HPDE6-E6E7 (cell line): ENCODE measurements around the gene FAM20A.

Source experiments
- DNase-seq: peaks from one replicate; pipeline ENCODE4 v3.0.0; 2011; ENCODE audit warnings: missing footprints; ENCODE audit errors: extremely low spot score

FAM20A gene

DNA sequence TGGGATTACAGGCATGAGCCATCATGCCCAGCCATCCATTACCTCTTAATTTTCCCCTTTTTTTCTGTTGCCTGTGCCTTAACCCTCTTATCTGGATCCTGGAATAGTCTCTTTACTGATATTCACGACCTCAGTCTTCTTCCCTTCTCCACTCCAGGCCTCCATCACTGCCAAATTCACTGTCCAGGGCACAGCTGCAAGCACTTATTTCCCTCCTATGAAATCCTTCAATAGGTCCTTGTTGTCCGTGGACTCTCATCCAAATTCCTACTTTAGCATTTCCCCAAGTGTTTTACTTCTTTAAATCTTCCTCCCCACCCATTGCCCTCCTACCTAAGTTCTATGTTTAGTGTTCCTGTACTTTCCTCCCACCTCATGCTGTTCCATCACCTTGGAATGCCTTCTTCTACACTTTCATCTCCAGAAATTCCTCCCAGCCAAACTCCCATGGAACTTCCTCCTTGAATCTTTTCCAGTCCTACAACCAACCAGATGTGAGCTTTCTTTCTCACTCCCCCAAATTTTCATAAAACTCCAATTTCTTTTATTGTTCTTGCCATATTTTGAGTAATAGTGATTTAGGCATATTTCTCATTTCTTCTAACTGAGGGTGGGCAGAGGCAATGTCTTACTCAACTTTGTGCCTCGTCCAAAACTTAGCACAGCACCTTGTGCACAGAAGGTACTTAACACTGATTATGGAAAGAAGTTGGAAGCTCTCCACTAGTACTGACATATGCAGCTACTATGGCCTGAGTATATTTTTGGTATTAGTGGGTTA, 35.3 kb downstream of the FAM20A start:
- no peak for DNase-seq

DNA sequence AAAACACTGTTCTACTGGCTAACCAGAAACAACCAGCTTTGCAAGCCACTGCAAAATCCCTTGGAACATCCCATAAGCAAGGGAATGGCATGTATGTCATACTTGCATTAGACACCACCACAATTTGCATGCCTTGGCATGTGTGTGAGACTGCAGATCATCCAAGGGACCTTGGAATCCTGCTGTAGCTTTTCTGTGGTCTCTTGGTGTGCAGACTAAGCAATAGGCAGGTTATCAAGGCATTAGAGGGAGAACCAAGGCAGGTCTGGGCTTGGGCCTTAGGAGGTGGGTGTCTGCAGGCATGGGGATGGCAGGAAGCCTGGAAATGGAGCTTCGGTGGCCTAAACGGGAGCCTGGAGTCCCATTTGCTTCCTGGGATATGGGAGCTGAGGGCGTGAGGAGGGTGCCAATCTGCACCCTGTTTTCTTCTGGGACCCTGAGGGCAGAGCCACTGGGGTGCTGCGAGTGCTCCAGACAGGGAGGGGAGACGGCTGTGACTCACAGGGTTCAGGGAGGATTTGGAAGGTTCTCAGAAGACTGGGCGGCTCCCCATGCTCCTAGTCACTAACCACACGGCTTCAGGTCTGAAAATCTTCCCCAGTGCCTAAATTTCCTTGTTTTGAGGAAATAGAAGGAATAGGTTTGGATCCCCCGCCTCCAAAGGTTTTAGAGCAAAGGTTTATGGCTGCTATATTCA, 36.6 kb downstream of the FAM20A start:
- DNase-seq: peak; percentile 32

DNA sequence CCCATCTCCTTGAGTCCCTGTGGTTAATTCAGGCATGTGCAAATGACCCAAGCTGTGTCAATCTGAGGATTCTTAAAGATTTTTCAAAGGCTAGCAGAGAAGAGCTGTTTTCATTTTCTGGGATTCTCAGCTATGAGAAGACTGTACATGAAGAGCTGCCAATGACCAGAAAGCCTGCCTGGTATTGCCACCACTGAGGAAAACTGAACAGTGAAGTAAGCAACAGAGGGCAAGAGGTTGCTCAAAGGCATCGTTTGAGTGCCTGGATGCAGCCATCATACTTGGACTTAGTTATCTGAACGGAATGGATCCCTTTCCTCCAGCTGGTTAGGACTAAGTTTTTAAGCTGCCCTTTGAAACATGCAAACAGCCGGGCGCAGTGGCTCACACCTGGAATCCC, 38.4 kb downstream of the FAM20A start:
- DNase-seq: no peak

DNA sequence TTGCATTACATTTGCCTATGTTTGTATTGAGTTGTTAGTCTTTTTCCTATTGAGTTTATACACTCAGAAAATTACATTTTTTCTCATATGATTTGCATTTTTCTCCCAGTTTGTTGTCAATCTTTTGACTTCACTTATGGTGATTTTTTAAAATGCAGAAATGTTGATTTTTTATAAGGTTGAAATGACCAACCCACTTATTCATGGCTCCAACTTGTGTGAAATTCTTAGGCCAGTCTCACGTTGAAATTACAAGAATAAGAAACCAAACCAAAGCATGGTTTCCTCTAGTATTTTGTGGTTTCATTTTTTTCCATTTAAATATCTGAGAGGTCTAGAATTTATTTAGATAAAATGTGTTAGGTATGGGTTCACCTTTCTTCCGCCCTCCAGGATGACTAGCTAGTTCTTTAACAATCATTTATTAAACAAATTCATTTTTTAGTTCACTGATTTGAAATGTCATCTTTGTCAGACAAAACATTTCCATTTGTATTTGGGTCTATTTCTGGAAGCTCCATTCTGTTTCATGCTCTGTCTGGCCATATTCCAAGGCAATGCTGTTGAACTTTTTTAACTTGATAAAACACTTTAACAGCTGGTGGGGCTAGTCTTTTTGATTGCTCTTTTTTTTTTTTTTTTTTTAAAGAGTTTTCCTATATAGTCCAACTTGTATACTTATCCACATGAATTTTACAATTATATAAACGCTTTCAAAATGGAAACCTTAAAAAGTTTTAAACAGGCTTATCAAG, 40.0 kb downstream of the FAM20A start:
- no peak for DNase-seq

DNA sequence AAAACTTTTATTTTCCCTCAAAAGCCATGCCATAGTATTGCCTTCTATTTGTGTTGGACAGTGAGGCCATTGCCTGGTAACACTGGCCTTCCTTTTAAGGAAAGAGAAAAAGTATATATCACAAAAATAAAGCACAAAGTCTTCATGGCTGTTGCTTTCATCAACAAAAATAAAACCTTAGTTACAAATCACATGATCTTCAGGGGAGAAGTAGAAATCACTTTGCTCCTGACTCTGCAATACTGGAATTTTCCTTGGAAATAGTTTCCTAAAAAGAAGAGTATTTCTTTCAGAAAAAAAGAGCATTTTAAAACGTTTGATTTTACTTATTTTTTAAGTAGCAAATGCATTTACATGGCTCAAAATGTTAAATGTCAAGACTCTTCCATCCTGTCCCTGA, 41.9 kb downstream of the FAM20A start:
- DNase-seq: no peak

DNA sequence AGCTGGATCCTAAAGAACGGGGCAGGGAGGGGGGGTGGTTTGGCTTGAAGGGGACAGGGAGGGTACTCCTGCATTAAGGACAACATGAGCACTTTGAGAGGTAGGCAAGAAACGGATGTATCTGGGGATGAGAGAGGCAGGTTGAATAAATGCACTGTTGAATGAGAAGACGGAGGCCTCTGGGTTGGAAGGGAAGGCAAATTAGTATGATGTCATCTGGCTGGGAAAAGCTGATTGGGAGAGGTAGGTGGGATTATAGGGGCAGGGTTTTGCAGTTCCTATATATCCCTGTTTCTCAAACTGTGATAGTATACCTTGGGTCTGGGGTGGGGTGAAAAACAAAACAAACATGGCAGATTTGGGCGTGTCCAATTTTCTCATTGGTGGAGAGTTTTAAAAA, 44.6 kb downstream of the FAM20A start:
- no peak for DNase-seq

DNA sequence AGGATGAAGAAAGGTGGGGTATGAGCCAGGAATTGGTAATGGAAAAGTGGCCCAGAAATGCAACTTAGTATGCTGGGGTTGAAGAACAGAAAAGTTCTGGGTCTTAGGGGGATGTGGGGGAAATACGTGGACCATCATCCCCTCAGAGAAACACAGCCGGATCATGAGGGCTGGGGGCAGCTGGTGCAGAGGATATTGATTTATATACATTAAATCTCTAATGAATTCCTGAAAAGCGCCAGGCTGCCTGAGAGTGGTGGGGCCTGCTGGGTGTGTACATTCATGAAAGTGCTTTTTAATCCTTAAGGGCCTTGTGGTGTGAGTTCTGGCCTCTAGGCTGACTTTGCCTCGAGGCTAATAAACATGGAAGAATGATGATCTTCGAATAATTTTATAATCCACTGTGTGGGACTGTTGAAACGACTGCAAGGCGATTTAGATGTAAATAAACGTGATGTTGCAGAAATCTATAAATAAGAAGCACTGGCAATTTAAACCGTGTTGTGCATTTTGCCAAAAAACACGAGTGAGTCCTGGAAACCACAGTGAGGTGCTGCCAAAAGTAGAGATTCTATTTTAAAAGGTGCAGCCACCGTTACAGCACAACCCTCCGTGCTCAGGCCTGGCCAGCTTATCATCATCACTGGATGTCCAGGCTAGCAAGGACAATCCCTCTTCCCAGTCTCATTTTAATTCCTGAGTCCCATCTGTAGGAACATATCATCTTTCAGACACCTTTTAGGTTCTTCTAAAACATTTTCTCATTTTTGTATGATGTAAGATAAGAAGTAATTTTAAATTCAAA, 56.9 kb downstream of the FAM20A start:
- no peak for DNase-seq

DNA sequence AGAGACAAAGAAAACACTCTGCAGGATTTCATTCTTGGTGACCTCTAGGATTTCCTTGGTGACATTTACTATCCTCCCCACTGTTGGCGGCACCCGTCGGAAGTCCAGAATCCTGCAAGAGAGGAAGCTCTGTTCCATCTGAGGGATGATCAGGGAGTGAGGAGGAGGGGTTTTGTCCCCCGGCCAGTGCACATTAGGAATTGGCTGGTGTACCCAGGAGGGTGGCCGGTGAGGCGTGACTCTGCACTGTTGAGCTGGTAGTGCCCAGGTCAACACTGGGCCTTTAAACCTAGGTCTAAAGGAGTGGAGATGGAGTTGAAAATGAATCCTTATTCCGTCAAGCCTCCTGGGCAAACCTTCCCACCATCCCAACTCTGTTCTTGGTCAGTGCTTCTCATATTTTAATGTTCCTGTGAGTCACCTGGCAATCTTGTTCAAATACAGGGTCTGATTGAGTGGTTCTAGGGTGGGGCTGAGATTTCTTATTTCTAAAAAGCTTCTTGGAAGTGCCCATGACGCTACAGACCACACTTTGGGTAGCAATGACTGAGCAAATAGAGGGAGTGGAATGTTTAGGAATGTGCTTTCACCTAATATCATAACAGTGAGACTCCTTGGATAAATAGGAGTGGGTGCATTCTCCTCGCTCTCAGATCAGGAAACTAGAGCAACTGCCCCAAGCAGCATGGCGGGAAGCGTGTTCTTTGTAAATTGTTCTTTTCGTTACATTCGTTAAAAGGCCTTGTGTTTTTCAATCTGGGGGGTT, 58.3 kb downstream of the FAM20A start:
- DNase-seq: no peak

DNA sequence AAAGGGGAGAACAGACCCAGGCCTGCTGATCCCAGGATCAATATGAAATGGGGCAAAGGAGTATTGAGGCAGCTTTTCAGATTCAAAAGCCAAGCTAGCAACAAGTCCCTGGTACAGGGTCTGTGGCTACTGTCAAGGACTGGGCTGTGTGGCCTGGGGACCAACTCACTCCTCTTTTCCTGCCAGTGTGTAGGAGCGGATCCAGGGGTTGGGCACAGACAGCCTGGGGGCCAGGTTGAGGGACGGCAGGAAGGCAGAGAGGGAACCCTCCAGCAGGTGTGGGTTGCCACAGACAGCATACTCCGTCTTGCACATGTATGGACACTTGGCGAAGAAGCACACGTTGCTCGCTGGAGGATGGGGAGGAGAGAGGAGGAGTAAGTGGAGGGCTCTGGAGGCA, 59.4 kb downstream of the FAM20A start:
- DNase-seq: no peak

DNA sequence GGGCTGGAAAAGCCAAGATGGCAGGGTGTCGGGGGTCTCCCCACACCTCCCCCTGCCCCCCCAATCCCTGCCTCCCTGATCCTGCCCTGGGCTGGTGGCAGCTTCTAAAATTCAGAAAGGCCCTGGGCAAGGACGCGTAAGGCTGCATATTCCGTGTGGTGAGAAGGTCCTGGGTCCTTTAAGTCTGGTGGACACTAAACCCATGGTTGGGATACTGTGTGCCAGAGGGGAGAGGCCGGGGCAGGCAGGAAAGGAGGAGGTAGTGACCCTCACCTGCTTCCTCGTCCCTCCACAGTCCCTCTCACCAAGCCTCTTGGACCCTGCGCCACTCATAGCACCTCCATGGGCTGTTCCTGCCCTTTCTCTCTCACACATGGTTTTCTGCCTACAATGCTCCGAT, 60.2 kb downstream of the FAM20A start:
- DNase-seq: no peak

DNA sequence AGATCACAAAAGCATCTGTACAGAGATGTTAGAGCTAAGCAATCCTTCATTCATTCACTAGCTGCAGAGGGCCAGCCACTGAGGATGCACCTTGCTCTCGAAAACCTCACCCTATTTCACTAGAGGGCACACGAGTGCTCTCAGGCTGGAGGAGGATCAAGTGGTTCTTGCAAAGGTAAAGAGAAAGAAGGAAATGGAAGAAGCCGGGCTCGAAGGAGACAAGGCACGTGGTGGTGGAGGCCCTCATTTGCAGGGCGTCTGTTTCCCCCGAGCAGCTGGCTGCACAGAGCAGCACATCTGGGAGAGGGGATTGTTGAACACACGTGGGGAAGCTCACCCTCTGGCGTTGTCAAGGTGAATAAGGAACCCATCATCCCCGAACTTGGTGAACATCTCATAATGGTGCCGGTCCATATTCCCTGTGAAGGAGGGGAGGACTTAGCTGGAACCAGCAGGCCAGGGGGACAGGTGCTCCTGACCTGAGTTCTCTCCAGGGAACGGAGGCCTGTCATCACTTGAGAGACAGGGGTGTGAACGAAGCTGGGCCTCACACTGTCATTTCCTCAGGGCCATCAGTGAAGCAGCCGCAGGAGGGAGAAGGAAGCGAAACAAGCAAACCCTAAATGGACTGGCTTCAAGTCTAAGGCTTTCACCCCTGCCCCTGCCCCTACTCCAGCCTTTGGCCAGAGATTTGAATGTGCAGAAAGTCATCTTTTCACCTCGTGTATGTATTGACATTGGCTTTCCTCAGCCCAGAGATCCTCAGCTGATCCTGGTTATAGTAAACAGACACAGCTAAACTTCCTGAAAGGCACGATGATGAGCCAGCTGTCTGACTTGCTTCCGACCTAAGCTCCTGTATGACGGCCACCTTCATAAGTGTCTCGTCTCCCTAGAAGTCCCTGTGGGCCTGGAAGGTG, 61.4 kb downstream of the FAM20A start:
- DNase-seq: no peak

DNA sequence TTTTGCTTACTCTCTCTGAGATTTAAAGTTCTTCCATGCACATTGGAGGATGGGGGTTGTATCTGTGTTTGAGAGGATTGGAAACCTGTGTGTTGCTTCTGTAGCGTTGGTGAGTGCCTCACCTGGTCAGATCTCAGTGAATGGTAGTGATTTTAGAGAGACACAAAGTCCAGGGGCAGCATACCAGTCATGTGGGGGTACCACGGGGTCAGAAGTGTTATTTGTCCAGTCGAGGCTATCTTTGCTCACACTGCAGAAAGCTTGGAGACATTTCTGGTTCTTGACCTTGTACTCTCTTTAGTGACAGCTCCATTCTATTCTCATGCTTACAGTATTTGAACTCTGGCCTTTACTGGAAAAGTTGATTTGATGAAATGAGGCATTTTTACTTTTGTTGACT, 65.2 kb downstream of the FAM20A start:
- DNase-seq: no peak

DNA sequence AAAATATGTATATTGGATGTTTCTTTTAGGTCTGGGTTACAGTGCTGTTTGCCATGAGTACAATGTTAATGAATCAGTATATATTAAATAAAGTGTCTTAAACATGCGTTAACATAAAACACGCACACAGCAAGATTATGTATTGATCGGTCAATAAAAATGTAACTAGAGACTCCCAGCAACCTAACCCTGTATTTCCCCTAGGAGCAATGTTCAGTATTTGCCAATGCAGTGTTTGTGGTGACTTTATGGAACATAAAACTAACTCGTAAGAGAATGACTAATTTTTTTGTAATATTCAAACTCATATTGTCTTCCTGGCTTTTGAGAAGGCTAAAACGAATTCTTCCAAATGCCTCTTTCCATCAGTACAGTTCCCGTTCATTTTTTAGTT, 66.5 kb downstream of the FAM20A start:
- no peak for DNase-seq

DNA sequence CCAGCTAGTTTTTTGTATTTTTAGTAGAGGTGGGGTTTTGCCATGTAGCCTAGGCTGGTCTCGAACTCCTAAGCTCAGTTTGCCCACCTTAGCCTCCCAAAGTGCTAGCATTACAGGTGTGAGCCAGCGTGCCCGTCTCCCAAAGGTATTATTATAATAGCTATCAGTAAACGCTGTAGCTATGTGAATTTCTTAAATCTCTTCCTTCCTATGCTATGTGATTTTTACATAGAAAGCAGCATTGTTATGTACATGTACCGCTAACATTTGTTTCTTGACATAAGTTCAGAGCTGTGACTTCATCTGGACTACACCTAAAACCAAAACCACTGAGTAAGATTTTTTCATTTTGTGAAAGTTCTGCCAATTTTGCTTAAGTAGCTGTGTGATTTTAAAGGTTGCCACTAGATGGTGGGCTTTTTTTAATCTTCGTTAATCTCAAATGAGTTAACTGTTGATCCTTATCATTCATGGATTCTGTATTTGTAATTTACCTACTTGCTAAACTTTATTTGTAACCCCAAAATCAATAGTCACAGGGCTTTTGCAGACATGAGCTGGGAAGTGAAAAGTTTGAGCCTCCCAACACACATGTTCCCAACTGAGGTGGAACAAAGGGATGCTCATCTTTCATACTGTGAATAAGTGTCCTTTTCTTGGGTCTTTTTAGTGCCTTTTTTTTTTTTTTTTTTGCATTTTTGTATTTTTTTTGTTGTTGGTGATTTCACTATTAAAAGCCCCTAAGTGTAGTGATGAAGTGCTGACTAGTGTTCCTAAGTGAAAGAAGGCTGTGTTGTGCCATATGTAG, 67.1 kb downstream of the FAM20A start:
- DNase-seq: no peak

DNA sequence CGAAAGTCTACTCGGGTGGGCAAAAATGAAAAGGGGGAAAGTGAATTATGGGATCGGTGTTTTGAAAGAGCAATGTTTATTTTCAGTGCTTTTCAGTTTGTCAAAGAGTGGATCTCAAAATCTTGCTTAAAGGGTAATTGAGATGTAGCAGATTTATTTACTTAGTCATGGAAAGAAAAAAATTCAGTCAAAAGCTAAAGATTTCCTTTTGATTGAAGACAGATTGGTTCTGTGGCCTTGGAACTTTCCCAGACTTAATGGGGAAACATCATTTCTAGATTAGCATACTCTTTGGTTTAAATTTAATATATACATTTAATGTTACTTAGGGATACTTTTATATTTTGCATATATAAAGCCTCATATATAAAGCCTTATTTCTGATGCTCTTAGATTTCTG, 68.3 kb downstream of the FAM20A start:
- no peak for DNase-seq

DNA sequence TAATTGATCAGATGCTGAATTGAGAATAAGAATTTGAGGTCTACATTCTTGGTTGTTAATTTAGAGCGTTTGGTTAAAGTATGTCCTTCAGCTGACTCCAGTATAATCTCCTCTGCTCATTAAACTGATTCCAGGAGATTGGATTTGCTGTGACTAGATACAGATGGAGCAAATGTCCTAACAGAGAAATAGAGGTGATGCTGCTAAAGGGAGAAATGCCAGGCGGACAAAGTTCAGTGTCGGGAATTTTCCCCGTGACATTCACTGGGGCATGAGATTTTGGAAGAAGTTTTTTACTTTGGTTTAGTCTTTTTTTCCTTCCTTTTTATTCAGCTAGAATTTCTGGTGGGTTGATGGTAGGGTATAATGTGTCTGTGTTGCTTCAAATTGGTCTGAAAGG, 69.9 kb downstream of the FAM20A start:
- no peak for DNase-seq

DNA sequence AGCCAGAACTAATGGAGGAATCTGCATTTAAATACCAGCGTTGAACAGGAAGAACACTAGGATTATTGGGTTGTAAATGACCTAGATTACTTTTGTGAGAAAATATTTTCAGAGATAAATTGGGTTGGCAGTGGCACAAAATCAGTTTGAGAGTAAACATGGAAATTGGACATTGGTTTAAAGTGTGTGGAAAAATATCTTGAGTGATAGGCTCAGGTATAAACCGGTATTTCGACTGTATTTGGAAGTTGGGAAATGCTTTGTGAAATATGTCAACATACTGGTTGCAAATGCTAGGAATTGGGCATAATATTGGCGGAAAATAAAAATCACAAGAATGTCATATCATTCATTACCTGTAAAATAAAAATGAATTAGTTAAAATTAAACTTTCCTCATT, 73.9 kb downstream of the FAM20A start:
- no peak for DNase-seq

DNA sequence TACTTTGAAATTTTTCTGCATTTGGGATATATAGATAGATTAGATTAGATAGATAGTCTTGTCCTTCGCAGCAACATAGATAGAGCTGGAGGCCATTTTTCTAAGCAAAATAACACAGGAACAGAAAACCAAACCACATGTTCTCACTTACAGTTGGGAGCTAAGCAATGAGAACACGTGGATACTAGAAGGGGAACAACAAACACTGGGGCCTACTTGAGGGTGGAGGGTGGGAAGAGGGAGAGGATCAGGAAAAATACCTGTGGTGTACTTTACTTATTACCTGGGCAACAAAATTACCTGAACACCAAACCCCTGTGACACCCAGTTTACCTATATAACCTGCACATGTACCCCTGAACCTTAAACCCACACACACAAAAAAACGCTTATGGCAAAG, 74.6 kb downstream of the FAM20A start:
- DNase-seq: no peak

DNA sequence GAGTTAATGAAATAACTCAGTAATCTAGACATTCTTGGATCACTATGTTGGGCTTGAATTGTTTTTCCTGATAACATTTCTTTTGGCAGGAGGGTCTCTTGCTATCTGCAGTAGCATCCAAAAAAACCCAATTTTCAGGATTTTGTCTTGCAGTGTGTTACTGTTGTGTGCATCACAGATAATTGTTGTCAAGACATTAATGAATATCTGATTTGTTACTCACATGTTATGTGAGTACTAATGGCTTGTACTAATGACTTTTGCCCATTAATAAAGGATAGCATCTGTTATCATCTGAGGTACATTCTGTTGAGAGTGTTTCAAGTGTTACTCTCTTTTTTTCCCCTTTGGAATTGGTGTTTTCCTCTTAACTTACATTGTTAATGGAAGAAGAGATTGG, 78.9 kb downstream of the FAM20A start:
- DNase-seq: no peak
